ENCODE results near the gene RNF149.

DNA sequence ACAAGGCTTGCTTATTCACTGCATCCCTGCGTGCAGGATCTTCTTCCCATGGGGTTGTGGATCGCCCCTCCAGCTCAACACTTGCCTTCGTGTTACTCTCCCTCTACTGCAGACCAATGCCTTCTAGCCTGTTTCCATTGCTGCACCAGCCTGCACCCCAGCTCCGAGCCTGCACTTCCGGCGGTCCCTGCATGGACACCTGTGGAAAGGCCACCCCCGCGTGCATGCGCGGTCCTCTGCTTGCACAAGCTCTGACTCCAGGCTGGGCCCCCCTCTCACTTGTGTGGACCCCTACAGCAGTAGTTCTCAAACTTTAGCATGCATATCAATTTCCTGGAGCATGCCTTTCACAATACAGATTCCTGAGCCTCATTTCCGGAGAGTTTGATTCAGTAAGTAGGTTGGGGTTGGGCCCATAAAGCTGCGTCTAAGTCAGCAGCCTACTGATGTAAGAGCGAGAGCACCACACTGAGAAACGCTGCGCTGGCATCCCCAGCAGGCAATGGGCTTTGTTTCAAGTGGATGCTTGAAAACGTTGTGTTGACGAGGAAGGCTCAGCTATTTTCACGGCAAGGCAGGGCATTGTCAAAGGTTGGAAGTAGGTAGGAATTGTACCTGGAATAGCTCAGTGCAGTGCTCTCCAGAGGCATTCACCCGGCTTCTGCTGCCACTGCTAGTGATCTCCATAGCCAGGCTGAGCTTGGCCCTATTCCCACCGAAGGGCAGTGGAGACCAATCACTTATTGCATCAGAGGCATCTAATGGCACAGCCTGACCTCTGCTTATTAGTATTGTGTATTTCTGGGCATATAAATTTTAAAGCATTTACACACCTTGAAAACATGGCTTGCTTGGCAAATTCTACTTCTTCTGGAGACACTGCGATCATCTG lies 46.2 kb upstream of the RNF149 start:
- TF ChIP-seq, protein P1, sequence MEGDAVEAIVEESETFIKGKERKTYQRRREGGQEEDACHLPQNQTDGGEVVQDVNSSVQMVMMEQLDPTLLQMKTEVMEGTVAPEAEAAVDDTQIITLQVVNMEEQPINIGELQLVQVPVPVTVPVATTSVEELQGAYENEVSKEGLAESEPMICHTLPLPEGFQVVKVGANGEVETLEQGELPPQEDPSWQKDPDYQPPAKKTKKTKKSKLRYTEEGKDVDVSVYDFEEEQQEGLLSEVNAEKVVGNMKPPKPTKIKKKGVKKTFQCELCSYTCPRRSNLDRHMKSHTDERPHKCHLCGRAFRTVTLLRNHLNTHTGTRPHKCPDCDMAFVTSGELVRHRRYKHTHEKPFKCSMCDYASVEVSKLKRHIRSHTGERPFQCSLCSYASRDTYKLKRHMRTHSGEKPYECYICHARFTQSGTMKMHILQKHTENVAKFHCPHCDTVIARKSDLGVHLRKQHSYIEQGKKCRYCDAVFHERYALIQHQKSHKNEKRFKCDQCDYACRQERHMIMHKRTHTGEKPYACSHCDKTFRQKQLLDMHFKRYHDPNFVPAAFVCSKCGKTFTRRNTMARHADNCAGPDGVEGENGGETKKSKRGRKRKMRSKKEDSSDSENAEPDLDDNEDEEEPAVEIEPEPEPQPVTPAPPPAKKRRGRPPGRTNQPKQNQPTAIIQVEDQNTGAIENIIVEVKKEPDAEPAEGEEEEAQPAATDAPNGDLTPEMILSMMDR (IDR thresholded peaks at IDR 0.05): no peak
- TF ChIP-seq POLR2AphosphoS5 (IDR thresholded peaks at IDR 0.05; ENCODE audit: insufficient read depth in 1 of 2, low read depth in 1 of 2): no peak
- TF ChIP-seq POLR2A (IDR thresholded peaks at IDR 0.05): no peak

All from vagina (tissue), 2 donors.